MCF 10A (cell line): ENCODE measurements around the gene ZFAND3. TPM values are rescaled to one million over a fixed set of nuclear protein-coding genes. Genes with fewer than 3 reads are reported as not detected.

Experiments used
- BruUV-seq: library from RNA; stranded (reverse); fragments of 400-500 nt; replicated peaks from 2 replicates; lab custom pipeline; 2021; lab: Mats Ljungman, UMichigan
- CTCF ChIA-PET: fragments of 300-600 bp; sonication (Branson Sonifier 250); formaldehyde crosslinking; extraction: SDS; loops from one replicate; lab custom pipeline; 2021; ENCODE audit warnings: antibody characterized with exemption, inconsistent platforms; lab: Yijun Ruan, JAX
- POLR2A ChIA-PET: fragments of 300-600, 350-650 bp; sonication (Branson Sonifier 250); formaldehyde crosslinking; extraction: SDS; loops from one replicate; lab custom pipeline; 2020; ENCODE audit warnings: antibody characterized with exemption, inconsistent platforms; lab: Yijun Ruan, JAX
- DNase-seq: peaks from one replicate; pipeline ENCODE4 v3.0.0-alpha.2; 2018; ENCODE audit not compliant: unreplicated experiment
- H3K27ac Mint-ChIP-seq: one replicate; pipeline ENCODE4 v1.8.0; 2022; ENCODE audit warnings: mild to moderate bottlenecking, low read depth, mixed read lengths; ENCODE audit not compliant: unreplicated experiment
- H3K27me3 Mint-ChIP-seq: one replicate; pipeline ENCODE4 v1.8.0; 2022; ENCODE audit warnings: mixed read lengths; ENCODE audit not compliant: insufficient read depth, unreplicated experiment
- H3K36me3 Mint-ChIP-seq: one replicate; pipeline ENCODE4 v1.8.0; 2022; ENCODE audit warnings: mild to moderate bottlenecking, moderate library complexity, mixed read lengths; ENCODE audit not compliant: insufficient read depth, unreplicated experiment
- H3K4me1 Mint-ChIP-seq: one replicate; pipeline ENCODE4 v1.8.0; 2022; ENCODE audit warnings: mixed read lengths; ENCODE audit not compliant: insufficient read depth, unreplicated experiment
- H3K4me3 Mint-ChIP-seq: one replicate; pipeline ENCODE4 v1.8.0; 2022; ENCODE audit warnings: mild to moderate bottlenecking, moderate library complexity, mixed read lengths; ENCODE audit not compliant: unreplicated experiment
- H3K9me3 Mint-ChIP-seq: one replicate; pipeline ENCODE4 v1.8.0; 2022; ENCODE audit warnings: mixed read lengths; ENCODE audit not compliant: unreplicated experiment
- intact Hi-C: fragments of 100-400 bp; cut with micrococcal nuclease; formaldehyde crosslinking; loops from 2 replicates; pipeline ENCODE4 v1.14.1; 2022
- total RNA-seq: library from RNA; stranded (reverse); gene quantifications from 2 replicates; pipeline ENCODE4 v1.2.3, GENCODE V29; 2022
- TF ChIP-seq, protein P1 (sequence below): fragments of 200-600 bp; IDR thresholded peaks from one replicate; pipeline ENCODE4 v1.8.0; 2022; ENCODE audit warnings: antibody characterized with exemption, mild to moderate bottlenecking; ENCODE audit not compliant: unreplicated experiment

Gene ZFAND3
- total RNA-seq, 1 experiment from 2014 or later = 100 TPM

DNA sequence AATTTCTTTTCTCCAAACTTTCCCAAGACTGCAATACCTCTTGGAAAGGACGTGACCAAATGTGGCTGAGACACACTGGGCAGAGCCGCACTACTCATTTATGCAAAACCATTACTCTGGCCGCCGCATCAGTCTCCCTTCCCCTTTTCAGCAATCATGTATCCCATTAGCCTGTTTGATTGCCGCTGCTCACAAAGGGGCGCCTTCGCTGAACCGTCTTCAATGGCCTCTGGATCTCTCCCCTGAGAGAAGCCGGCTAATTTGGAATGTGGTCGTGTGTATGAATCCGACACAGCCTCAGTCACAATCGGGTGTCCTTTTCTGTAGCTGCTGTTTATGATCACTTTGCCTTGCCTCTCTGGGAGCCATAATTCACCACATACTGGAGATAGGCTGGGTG is 361.1 kb downstream of the ZFAND3 start:
- TF ChIP-seq, protein P1, sequence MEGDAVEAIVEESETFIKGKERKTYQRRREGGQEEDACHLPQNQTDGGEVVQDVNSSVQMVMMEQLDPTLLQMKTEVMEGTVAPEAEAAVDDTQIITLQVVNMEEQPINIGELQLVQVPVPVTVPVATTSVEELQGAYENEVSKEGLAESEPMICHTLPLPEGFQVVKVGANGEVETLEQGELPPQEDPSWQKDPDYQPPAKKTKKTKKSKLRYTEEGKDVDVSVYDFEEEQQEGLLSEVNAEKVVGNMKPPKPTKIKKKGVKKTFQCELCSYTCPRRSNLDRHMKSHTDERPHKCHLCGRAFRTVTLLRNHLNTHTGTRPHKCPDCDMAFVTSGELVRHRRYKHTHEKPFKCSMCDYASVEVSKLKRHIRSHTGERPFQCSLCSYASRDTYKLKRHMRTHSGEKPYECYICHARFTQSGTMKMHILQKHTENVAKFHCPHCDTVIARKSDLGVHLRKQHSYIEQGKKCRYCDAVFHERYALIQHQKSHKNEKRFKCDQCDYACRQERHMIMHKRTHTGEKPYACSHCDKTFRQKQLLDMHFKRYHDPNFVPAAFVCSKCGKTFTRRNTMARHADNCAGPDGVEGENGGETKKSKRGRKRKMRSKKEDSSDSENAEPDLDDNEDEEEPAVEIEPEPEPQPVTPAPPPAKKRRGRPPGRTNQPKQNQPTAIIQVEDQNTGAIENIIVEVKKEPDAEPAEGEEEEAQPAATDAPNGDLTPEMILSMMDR = no peak
- BruUV-seq = no TSS peak
- H3K27me3 Mint-ChIP-seq = no peaks in the 10 kb centered on the region
- no peaks in the 10 kb centered on the region for H3K36me3 Mint-ChIP-seq
- intact Hi-C loops = loop anchor here (2.0 kb wide), 1 partner anchor 314 kb away; no protein-coding TSS in a partner anchor
- H3K27ac Mint-ChIP-seq = no peak overlapping the region
- H3K4me1 Mint-ChIP-seq = peaks cover 7% of the 10 kb centered on the region
- H3K4me3 Mint-ChIP-seq = no peak overlapping the region
- no peak for DNase-seq
- H3K9me3 Mint-ChIP-seq = no peaks in the 10 kb centered on the region
- CTCF ChIA-PET = interaction anchor here (0.5 kb wide), 2 partner anchors 24 to 642 kb away, joined by 3 read pairs; no protein-coding TSS in a partner anchor
- POLR2A ChIA-PET = interaction anchor here (0.7 kb wide), 1 partner anchor 33 kb away, joined by 3 read pairs; no protein-coding TSS in a partner anchor

DNA sequence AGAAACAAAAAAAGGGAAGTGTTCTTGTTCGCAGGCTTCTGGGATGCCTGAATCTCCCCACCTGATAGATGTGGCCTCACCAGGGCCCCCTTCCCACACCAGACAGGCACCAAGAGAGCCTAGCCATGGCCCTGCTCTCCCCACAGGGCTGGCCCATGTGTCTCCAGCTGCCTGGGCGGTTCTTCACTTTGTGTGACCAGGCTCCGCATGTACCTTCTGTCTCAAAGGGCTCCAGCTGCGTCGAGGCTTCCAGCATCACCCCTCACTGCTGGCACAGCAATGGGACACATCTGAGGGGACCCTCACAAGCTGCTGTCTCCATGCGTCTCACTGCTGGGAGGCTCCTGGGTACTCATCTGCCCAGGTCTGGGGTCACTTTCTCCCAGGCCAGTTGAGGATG is 362.9 kb downstream of the ZFAND3 start:
- ChIA-PET CTCF (no interaction called here), POLR2A (no interaction called here)
- Mint-ChIP-seq H3K4me3 (no peak overlapping the region), H3K9me3 (no peaks in the 10 kb centered on the region), H3K27me3 (no peaks in the 10 kb centered on the region), H3K36me3 (no peaks in the 10 kb centered on the region), H3K4me1 (peaks cover 7% of the 10 kb centered on the region), H3K27ac (no peak overlapping the region)
- intact Hi-C loops = no loop called here
- no TSS peak for BruUV-seq
- DNase-seq = no peak
- TF ChIP-seq, protein P1 = no peak

DNA sequence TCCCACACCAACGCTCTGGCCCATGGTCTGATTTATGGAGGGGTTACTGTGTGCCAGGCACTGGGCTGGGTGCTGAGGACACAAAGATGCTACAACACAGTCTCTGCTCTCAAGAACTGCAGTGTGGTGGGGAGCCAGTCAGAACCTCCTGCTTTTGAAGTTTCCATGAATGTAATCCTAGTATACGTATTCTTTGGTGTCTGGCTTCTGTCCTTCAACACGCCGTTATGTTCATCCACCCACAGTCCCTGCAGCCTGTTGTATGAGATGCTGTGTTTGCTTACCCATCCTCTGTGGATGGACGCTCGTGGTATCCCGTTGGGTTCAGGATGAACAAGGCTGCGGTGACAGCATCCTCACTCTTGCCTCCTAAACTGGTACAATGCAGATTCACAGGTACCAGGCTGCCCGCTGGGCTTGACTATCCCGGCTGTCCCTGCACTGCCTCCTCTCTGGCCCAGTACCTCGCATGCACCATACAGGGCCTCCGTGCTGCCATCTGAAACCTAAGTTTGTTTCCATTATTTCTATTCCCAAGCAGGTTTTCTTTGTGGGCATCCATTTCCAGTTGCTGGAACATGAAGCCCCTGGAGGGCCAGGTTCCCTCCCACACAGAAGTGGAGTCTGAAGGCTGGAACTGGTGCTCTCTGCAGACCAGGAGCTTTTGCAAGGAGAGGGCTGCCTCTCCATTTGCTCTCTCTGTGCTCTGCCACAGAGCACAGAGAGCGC is 364.5 kb downstream of the ZFAND3 start:
- TF ChIP-seq, protein P1 = no peak
- ChIA-PET CTCF (no interaction called here), POLR2A (no interaction called here)
- Mint-ChIP-seq H3K4me1 (no peaks in the 10 kb centered on the region), H3K27ac (no peak overlapping the region), H3K4me3 (no peak overlapping the region), H3K27me3 (no peaks in the 10 kb centered on the region), H3K9me3 (no peaks in the 10 kb centered on the region), H3K36me3 (no peaks in the 10 kb centered on the region)
- intact Hi-C loops = no loop called here
- DNase-seq = no peak
- BruUV-seq = no TSS peak

DNA sequence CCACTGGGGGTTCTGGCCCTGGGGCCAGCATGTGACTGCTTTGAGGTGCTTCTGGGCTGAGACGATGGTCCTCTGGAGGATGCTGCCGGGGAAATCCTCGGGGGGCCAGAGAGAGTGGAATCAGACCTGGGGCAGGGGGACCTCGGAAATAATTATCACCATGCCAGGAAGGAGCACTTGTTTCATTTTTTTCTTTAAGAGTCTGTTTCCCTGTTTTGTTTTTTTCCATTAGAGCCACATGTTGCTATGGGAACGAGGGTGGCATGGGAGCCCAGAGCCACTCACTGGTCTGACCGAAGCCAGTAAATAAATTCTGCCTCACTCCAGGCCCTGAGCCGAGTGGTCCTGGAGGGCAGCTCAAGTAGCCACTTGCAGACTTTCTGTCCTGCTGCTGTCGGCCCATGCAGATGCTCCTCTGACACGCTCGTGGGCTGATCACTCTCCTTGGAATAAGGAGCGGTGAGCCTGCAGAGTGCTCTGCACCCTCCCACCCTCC is 365.1 kb downstream of the ZFAND3 start:
- H3K4me1 Mint-ChIP-seq = no peaks in the 10 kb centered on the region
- POLR2A ChIA-PET = no interaction called here
- TF ChIP-seq, protein P1 = no peak

More for the DNA sequence above, 365.1 kb downstream of the ZFAND3 start:
- Mint-ChIP-seq H3K4me3 (no peak overlapping the region), H3K36me3 (peaks cover 4% of the 10 kb centered on the region), H3K27ac (no peak overlapping the region), H3K27me3 (no peaks in the 10 kb centered on the region), H3K9me3 (no peaks in the 10 kb centered on the region)
- no peak for DNase-seq
- CTCF ChIA-PET = no interaction called here
- intact Hi-C loops = no loop called here
- no TSS peak for BruUV-seq
